ENCODE measurements around the gene PLXDC2.
"Not testable (repeated sequence)": the region's sequence is repeated elsewhere in the genome, so short reads cannot be mapped to it uniquely, and the experiment has no call there.

Gene PLXDC2

GRCh38 chr10:20202337-20202736 is 386.1 kb downstream of the PLXDC2 start:
- DNase-seq (ENCODE audit: low spot score) = no peak

- no peak for DNase-seq (ENCODE audit: low spot score)
Observed at GRCh38 chr10:20207653-20208052, 391.4 kb downstream of the PLXDC2 start.

- DNase-seq (ENCODE audit: low spot score) = not testable (repeated sequence)
Observed at GRCh38 chr10:20209098-20209497, 392.9 kb downstream of the PLXDC2 start.

- DNase-seq (ENCODE audit: low spot score) = no peak
Observed at GRCh38 chr10:20215547-20216152, 399.4 kb downstream of the PLXDC2 start.

GRCh38 chr10:20221356-20221755 is 405.1 kb downstream of the PLXDC2 start:
- no peak for DNase-seq (ENCODE audit: low spot score)

- no peak for DNase-seq (ENCODE audit: low spot score)
Observed at GRCh38 chr10:20228729-20229128, 412.5 kb downstream of the PLXDC2 start.

- DNase-seq (ENCODE audit: low spot score) = no peak
Observed at GRCh38 chr10:20232079-20232705, 416.0 kb downstream of the PLXDC2 start.

GRCh38 chr10:20233423-20233822 is 417.2 kb downstream of the PLXDC2 start:
- no peak for DNase-seq (ENCODE audit: low spot score)

GRCh38 chr10:20234579-20234978 is 418.3 kb downstream of the PLXDC2 start:
- no peak for DNase-seq (ENCODE audit: low spot score)

- no peak for DNase-seq (ENCODE audit: low spot score)
Observed at GRCh38 chr10:20237091-20237570, 420.9 kb downstream of the PLXDC2 start.

- no peak for DNase-seq (ENCODE audit: low spot score)
Observed at GRCh38 chr10:20237586-20237985, 421.4 kb downstream of the PLXDC2 start.

GRCh38 chr10:20240643-20241042 is 424.4 kb downstream of the PLXDC2 start:
- no peak for DNase-seq (ENCODE audit: low spot score)

- no peak for DNase-seq (ENCODE audit: low spot score)
Observed at GRCh38 chr10:20247454-20247853, 431.2 kb downstream of the PLXDC2 start.

GRCh38 chr10:20247891-20248708 is 431.9 kb downstream of the PLXDC2 start:
- DNase-seq (ENCODE audit: low spot score) = no peak

- no peak for DNase-seq (ENCODE audit: low spot score)
Observed at GRCh38 chr10:20254078-20254477, 437.8 kb downstream of the PLXDC2 start.

- no peak for DNase-seq (ENCODE audit: low spot score)
Observed at GRCh38 chr10:20254497-20254896, 438.3 kb downstream of the PLXDC2 start.

- DNase-seq (ENCODE audit: low spot score) = no peak
Observed at GRCh38 chr10:20256969-20257368, 440.7 kb downstream of the PLXDC2 start.

GRCh38 chr10:20257422-20257821 is 441.2 kb downstream of the PLXDC2 start:
- no peak for DNase-seq (ENCODE audit: low spot score)

- no peak for DNase-seq (ENCODE audit: low spot score)
Observed at GRCh38 chr10:20265146-20265545, 448.9 kb downstream of the PLXDC2 start.

- no peak for DNase-seq (ENCODE audit: low spot score)
Observed at GRCh38 chr10:20267734-20268133, 451.5 kb downstream of the PLXDC2 start.

- no peak for DNase-seq (ENCODE audit: low spot score)
Observed at GRCh38 chr10:20271490-20271889, 455.3 kb downstream of the PLXDC2 start.

GRCh38 chr10:20272608-20273007 is 456.4 kb downstream of the PLXDC2 start:
- no peak for DNase-seq (ENCODE audit: low spot score)

GRCh38 chr10:20274571-20274970 is 458.3 kb downstream of the PLXDC2 start:
- DNase-seq (ENCODE audit: low spot score) = no peak

Measured in CD4-positive, alpha-beta T cell treated with Interleukin-15 for 4 hours (primary cell).